Measurements from ENCODE around the gene JAG1. TPM values are rescaled to one million over a fixed set of nuclear protein-coding genes. Genes with fewer than 3 reads are reported as not detected.

Gene JAG1
- total RNA-seq, 2 donors from 2014 or later = 1.0 to 1.2 TPM

DNA sequence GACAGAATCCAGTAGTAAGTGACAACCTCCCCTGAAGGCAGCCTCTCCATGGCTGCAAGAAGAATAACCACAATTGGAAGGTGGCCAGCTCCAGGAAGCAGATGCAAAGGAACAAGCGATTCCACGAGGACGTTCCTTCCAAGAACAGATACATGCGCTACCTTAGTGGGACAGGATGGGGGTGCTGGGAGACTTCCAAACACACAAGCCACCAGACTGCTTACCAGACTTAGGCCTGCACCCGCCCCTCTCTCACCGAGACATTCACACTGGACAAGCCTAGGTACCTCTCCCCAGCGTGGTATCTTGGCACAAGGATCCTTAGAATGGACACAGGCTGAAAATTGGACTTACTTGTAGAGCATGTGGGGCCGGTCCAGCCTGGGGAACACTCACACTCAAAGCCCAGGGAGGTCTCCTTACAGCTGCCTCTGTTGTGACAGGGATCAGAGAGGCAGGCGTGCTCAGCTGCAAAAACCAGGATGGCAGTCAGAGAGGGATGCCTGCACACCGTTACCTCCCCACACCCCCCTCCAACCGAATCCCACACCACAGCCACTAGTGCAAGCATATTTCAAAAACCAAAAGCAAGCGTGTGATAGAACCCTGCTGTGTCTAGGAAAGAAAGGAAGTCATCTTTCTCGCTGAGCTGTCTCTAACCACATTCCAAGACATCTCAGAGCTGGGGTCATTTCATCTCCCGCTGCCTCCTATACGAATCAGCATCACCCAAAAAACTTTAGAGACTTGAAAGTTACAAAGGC lies 22.4 kb downstream of the JAG1 start:
- Mint-ChIP-seq H3K9me3 (no peaks in the 10 kb centered on the region), H3K27me3 (ENCODE audit: low read depth) (peaks cover 43% of the 10 kb centered on the region), H3K4me1 (ENCODE audit: low read depth) (no peaks in the 10 kb centered on the region), H3K4me3 (no peak overlapping the region), H3K27ac (no peak overlapping the region), H3K36me3 (ENCODE audit: insufficient read depth in 2 of 2) (no peaks in the 10 kb centered on the region)
- DNase-seq (no peak), ATAC-seq (replicated peaks in 1 of 2) (no peak)

DNA sequence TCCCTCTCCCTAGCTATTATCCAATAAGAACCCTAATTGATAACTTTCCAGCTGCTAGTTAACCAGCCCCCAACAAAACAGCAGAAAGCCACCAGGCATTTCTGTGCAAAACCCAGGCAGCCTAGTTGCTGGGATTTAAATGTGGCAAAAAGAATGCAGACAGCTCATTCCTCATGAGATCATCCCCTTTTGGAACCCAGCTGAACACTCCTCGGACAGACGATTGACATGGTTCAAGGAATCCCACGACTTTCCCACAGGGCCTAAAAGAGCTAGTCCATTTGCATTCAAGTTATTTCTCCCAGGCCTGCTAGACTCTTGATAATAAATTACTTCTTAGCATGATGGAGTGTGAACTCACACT lies 24.0 kb downstream of the JAG1 start:
- Mint-ChIP-seq H3K4me1 (ENCODE audit: low read depth) (no peaks in the 10 kb centered on the region), H3K9me3 (no peaks in the 10 kb centered on the region), H3K27me3 (ENCODE audit: low read depth) (peaks cover 30% of the 10 kb centered on the region), H3K27ac (no peak overlapping the region), H3K36me3 (ENCODE audit: insufficient read depth in 2 of 2) (no peaks in the 10 kb centered on the region), H3K4me3 (no peak overlapping the region)
- DNase-seq (no peak), ATAC-seq (replicated peaks in 1 of 2) (no peak)

DNA sequence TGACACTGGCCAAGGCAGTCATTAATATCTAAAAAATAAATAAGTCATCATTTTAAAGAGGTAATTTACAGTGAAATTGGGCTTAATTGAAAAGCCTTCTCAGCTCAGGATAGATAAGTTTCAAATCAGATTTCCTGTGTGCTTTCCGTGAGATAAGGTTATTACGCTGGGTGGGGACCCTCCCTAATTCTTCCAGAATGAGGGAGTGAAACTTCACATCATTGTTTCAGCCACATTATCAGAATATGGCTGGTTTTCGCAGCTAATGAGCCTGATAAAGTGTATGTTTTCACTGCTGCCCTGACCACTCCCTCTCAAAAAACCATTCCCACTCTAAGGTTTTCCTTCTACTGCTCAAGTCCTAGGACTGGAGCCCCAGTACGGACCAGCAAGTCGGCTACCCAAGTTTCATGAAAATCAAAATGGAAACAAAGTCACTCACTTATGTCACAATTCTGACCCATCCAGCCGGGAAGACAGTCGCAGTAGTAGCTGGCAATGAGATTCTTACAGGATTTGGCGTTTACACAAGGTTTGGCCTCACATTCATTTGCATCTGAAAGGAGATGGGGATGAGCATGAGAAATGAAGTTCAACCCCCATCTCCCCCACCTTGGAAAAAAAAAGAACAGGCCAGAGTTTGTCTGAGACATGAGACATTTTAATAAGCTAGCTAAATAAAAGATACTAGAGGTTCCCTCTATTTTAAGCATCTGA lies 24.6 kb downstream of the JAG1 start:
- no peak overlapping the region for H3K27ac Mint-ChIP-seq
- peaks cover 24% of the 10 kb centered on the region for H3K27me3 Mint-ChIP-seq (ENCODE audit: low read depth)
- no peak overlapping the region for H3K4me3 Mint-ChIP-seq
- no peaks in the 10 kb centered on the region for H3K36me3 Mint-ChIP-seq (ENCODE audit: insufficient read depth in 2 of 2)
- H3K4me1 Mint-ChIP-seq (ENCODE audit: low read depth) = no peaks in the 10 kb centered on the region
- H3K9me3 Mint-ChIP-seq = no peaks in the 10 kb centered on the region
- ATAC-seq (replicated peaks in 1 of 2) (no peak), DNase-seq (no peak)

DNA sequence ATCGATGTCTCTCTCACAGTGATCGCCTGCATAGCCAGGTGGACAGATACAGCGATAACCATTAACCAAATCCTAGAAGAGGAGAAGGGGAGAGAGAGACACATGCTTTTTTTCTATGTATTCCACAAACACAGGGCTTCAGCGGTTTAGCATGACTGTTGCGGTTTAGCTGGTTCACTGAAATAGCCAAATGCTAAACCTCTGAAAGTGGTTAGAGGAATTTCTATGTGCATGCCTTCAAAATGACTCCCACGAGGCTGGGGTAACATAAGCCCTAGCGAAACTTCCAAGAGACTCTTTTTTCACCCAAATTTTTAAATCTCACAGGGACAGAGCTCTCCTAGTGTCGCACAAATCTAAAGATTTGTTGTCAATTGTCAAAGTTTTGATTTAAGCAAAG lies 25.1 kb downstream of the JAG1 start:
- peaks cover 24% of the 10 kb centered on the region for H3K27me3 Mint-ChIP-seq (ENCODE audit: low read depth)
- no peak overlapping the region for H3K27ac Mint-ChIP-seq
- no peak for ATAC-seq (replicated peaks in 1 of 2)
- no peak overlapping the region for H3K4me3 Mint-ChIP-seq
- H3K9me3 Mint-ChIP-seq = no peaks in the 10 kb centered on the region
- no peak for DNase-seq
- H3K4me1 Mint-ChIP-seq (ENCODE audit: low read depth) = no peaks in the 10 kb centered on the region
- no peaks in the 10 kb centered on the region for H3K36me3 Mint-ChIP-seq (ENCODE audit: insufficient read depth in 2 of 2)

DNA sequence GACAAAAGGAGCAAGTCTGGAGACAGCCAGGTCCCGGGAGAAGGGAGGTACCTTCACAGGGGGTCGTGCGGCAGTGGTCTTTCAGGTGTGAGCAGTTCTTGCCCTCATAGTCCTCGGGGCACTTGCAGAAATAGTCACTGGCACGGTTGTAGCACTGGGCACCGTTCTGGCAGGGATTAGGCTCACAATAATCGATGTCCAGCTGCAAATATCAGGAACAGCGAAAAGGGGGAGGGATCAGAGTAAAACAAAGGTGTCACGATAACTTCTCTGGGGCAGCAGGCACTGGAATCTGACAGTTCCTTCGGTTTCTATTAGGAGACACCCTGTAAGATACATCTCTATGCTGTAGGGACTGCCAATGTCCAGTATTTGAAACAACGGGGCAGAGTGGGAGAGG lies 25.9 kb downstream of the JAG1 start:
- no peak overlapping the region for H3K27ac Mint-ChIP-seq

DNA sequence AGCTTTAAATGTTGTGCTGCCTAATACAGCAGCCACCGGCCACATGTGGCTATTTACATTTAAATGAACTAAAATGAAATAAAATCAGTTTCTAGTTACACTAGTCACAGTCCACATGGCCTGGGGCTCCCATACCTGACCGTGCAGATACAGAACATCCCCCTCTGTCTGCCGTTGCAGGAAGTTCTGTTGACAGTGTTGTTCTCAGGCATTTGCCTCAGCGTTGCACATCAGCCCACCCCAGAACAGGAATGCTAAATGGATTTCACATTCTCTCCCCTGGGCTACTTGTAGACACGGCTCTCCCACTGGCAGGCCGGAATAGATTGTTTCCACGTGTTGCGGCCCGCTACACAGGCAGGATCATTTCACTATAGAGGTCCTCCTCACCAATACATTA lies 26.3 kb downstream of the JAG1 start:
- peaks cover 24% of the 10 kb centered on the region for H3K27me3 Mint-ChIP-seq (ENCODE audit: low read depth)
- peak; percentile 49 to 50 for ATAC-seq (replicated peaks in 1 of 2)
- peak; percentile 8 to 9 for DNase-seq
- no peak overlapping the region for H3K4me3 Mint-ChIP-seq
- no peaks in the 10 kb centered on the region for H3K9me3 Mint-ChIP-seq
- peaks cover 6% of the 10 kb centered on the region for H3K4me1 Mint-ChIP-seq (ENCODE audit: low read depth)
- no peak overlapping the region for H3K27ac Mint-ChIP-seq
- no peaks in the 10 kb centered on the region for H3K36me3 Mint-ChIP-seq (ENCODE audit: insufficient read depth in 2 of 2)

More for the DNA sequence above, 25.9 kb downstream of the JAG1 start:
- Mint-ChIP-seq H3K4me1 (ENCODE audit: low read depth) (peaks cover 6% of the 10 kb centered on the region), H3K4me3 (no peak overlapping the region), H3K36me3 (ENCODE audit: insufficient read depth in 2 of 2) (no peaks in the 10 kb centered on the region), H3K27me3 (ENCODE audit: low read depth) (peaks cover 24% of the 10 kb centered on the region), H3K9me3 (no peaks in the 10 kb centered on the region)
- DNase-seq (no peak), ATAC-seq (replicated peaks in 1 of 2) (no peak)

DNA sequence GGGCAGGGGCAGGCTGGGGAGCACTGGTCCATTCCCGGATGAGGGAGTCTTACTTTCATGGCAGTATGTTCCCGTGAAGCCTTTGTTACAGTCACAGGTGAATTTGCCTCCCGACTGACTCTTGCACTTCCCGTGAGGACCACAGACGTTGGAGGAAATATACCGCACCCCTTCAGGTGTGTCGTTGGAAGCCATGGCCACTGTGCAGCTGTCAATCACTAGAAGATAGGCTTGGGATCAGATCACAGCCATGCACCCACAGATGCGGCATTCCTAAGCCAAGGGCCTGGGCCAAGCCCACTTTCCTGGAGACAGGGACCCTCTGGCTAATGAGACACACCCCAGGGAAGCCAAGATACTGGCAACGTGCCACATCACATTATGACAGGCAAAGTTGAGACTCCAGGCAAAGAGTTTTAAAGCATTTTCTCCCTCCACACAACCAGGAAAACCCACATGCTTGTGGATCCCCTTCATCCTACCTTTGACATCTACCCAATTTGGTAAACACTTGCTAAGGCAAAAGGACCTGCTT lies 26.8 kb downstream of the JAG1 start:
- DNase-seq (no peak), ATAC-seq (replicated peaks in 1 of 2) (no peak)
- Mint-ChIP-seq H3K4me3 (no peak overlapping the region), H3K4me1 (ENCODE audit: low read depth) (peaks cover 6% of the 10 kb centered on the region), H3K27ac (no peak overlapping the region), H3K36me3 (ENCODE audit: insufficient read depth in 2 of 2) (no peaks in the 10 kb centered on the region), H3K27me3 (ENCODE audit: low read depth) (peaks cover 24% of the 10 kb centered on the region), H3K9me3 (no peaks in the 10 kb centered on the region)

DNA sequence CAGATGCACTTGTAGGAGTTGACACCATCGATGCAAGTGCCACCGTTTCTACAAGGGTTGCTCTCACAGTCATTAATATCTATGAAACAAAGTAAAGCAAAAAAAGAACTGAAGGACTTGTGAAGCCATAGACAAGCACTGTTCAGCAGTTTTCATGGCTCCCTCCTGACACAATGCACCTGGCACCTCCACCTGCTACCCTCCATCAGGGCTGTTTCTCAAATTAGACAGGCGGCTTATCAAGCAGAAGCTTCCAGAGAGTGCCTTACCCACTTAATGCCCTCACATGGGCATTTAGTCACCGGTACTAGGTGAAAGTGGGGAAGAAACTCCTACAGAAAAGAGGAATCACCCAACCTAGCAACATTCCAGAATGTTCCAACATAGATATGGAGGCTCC lies 27.8 kb downstream of the JAG1 start:
- H3K9me3 Mint-ChIP-seq = no peaks in the 10 kb centered on the region
- DNase-seq (no peak), ATAC-seq (replicated peaks in 1 of 2) (no peak)
- H3K27me3 Mint-ChIP-seq (ENCODE audit: low read depth) = peaks cover 24% of the 10 kb centered on the region
- H3K36me3 Mint-ChIP-seq (ENCODE audit: insufficient read depth in 2 of 2) = no peaks in the 10 kb centered on the region
- H3K27ac Mint-ChIP-seq = no peak overlapping the region
- no peak overlapping the region for H3K4me3 Mint-ChIP-seq
- peaks cover 6% of the 10 kb centered on the region for H3K4me1 Mint-ChIP-seq (ENCODE audit: low read depth)

DNA sequence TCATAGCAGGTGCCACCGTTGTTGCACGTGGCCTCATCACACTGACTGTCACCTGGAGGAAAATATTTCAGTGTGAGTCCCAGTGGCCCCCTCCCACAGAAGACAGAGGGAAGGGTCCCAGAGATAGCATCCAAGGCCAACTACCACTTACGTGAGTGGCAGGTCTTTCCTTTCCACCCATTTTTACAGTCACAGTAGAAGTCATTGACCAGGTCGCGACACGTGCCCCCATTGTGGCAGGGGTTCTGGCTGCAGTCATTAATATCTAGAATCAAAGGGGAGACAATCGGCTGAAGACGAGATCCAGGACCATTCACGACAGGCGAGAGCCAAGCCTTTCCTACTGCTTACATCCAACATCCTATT lies 28.6 kb downstream of the JAG1 start:
- no peak for ATAC-seq (replicated peaks in 1 of 2)

DNA sequence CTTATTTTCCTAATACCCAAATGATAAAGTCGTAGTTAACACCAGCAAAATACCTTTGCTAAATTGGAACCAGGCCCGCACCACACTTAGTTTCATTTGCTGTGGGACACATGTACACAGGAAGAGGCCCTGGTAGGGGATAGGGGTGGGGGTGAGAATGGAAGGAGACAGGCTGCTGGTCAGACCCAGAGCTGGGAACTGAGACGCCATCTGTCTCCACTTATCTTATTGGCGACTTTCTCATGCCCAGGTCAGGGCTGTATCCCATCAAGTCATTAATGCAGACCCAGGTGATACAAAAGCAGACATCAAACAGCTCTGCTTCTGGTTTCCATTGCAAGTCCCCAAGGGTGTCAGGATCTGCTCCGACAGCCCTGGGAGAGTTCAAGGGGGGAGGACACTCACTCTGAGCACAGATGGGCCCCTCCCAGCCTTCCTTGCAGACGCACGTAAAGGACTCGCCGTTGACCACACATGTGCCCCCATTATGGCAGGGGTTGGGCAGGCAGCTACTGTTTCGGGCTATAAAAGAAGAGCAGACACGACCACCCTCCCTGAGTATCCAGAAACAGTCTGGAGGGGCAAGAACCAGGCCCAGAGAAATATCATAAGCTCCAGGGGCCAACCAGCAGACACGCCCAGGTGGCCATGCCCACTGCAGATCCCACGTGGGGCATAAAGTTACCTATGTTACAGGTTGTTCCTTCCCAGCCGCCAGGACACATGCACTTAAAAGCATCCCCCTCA lies 29.2 kb downstream of the JAG1 start:
- no peak for DNase-seq
- H3K27me3 Mint-ChIP-seq (ENCODE audit: low read depth) = peaks cover 14% of the 10 kb centered on the region
- peaks cover 6% of the 10 kb centered on the region for H3K4me1 Mint-ChIP-seq (ENCODE audit: low read depth)
- ATAC-seq (replicated peaks in 1 of 2) = peak in 1 of 2 donors; percentile 30
- H3K27ac Mint-ChIP-seq = no peak overlapping the region
- H3K4me3 Mint-ChIP-seq = no peak overlapping the region
- no peaks in the 10 kb centered on the region for H3K9me3 Mint-ChIP-seq
- no peaks in the 10 kb centered on the region for H3K36me3 Mint-ChIP-seq (ENCODE audit: insufficient read depth in 2 of 2)

More for the DNA sequence above, 28.6 kb downstream of the JAG1 start:
- DNase-seq = no peak
- Mint-ChIP-seq H3K9me3 (no peaks in the 10 kb centered on the region), H3K4me3 (no peak overlapping the region), H3K27me3 (ENCODE audit: low read depth) (peaks cover 19% of the 10 kb centered on the region), H3K27ac (no peak overlapping the region), H3K36me3 (ENCODE audit: insufficient read depth in 2 of 2) (no peaks in the 10 kb centered on the region), H3K4me1 (ENCODE audit: low read depth) (peaks cover 6% of the 10 kb centered on the region)

DNA sequence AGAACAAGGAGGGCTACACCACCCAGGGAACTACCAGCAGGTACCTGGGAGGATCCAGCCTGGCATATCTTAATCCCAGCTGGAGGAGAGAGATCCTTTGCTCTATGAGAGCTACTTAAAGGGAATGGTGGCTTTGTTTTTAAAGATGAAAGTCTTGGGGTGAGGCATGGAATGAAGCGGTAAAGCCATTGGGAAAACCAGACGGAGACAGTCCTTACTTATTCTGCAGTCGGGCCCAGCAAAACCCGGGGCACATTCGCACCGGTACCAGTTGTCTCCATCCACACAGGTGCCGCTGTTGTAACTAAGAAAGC lies 30.3 kb downstream of the JAG1 start:
- ATAC-seq (replicated peaks in 1 of 2) (no peak), DNase-seq (no peak)
- peaks cover 10% of the 10 kb centered on the region for H3K27me3 Mint-ChIP-seq (ENCODE audit: low read depth)
- no peak overlapping the region for H3K27ac Mint-ChIP-seq
- no peaks in the 10 kb centered on the region for H3K9me3 Mint-ChIP-seq
- peaks cover 6% of the 10 kb centered on the region for H3K4me1 Mint-ChIP-seq (ENCODE audit: low read depth)
- no peaks in the 10 kb centered on the region for H3K36me3 Mint-ChIP-seq (ENCODE audit: insufficient read depth in 2 of 2)
- no peak overlapping the region for H3K4me3 Mint-ChIP-seq

DNA sequence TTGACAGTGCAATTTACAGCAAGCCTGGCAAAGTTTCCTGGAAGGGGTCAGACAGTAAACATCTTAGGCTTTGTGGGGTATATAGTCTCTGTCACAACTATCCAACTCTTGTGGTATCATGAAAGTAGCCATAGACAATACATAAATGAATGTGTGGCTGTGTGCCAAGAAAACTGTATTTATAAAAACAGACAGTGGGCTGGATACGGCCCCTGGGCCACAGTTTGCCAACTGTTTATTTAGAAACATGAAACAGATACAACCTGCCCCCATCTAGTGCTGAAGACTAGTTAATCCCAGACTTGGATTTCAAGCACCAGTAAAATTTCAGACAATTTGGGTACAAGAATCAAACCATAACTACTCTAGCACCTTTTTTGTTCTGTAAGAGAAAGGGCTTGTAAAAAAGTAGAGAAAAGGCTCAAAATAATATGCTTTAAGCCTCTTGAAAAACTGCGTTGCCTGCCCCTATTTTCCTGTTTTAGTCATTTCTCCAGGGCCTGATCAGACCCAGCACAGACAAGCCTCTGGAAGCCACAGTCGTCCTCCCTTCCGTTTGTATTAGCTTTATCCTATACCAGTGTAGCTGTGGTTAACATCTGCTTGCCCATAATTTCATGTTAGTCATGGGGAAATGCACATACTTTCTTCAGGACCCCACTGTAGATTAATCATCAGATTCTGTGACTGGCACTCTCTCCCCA lies 30.8 kb downstream of the JAG1 start:
- Mint-ChIP-seq H3K27me3 (ENCODE audit: low read depth) (peaks cover 9% of the 10 kb centered on the region), H3K4me3 (no peak overlapping the region), H3K27ac (no peak overlapping the region), H3K9me3 (no peaks in the 10 kb centered on the region), H3K4me1 (ENCODE audit: low read depth) (peaks cover 6% of the 10 kb centered on the region), H3K36me3 (ENCODE audit: insufficient read depth in 2 of 2) (no peaks in the 10 kb centered on the region)
- ATAC-seq (replicated peaks in 1 of 2) (no peak), DNase-seq (no peak)

DNA sequence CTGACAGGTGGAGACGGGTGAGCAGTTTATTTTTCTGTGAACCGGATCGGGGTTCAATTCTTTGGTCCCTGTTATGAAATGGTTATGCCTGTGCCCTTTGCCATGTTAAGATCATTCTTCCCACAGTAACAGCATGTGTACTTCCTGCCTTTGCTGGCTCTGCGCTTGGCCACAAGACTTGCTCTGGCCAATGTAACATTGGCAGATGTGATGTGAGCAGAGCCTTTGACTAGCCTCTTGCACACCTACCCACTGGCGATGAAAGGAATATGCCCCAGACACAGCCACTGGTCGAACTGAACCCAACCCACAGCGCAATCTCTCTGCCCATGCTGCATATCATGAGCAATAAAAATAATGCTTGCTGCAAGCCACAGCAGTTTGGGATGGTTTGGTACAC lies 31.9 kb downstream of the JAG1 start:
- ATAC-seq (replicated peaks in 1 of 2) (no peak), DNase-seq (no peak)
- no peaks in the 10 kb centered on the region for H3K27me3 Mint-ChIP-seq (ENCODE audit: low read depth)
- H3K9me3 Mint-ChIP-seq = no peaks in the 10 kb centered on the region
- no peaks in the 10 kb centered on the region for H3K36me3 Mint-ChIP-seq (ENCODE audit: insufficient read depth in 2 of 2)
- H3K4me1 Mint-ChIP-seq (ENCODE audit: low read depth) = peaks cover 6% of the 10 kb centered on the region
- no peak overlapping the region for H3K4me3 Mint-ChIP-seq
- no peak overlapping the region for H3K27ac Mint-ChIP-seq

Measured in activated T-cell treated with anti-CD3 and anti-CD28 coated beads, Interleukin-2, amount 50 U/mL, for 72 hours (primary cell).